ENCODE measurements around the gene FSCB. TPM values are rescaled to one million over a fixed set of nuclear protein-coding genes. Genes with fewer than 3 reads are reported as not detected.
"Not testable (repeated sequence)": the region's sequence is repeated elsewhere in the genome, so short reads cannot be mapped to it uniquely, and the experiment has no call there.

FSCB gene
- total and polyA plus RNA-seq, 8 donors: 0.18 TPM; not detected in 7

DNA sequence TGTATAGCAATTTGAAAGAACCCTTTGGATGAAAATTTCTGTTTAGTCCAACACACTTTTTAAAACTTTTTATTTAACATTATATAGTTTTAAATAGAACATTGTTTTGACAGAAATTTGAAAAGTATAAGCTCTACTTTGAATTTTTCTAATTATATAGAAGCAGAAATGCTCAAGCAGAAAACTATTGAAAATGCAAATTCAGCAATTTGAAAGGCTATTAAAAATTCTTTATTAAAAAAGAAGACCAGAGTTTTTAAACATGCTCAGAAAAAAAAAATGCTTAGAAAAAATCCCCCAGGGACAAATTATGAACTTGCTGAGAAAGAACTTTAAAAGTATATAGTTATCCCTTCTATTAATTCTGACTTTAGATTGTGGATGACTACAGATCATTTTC is 21.1 kb upstream of the FSCB start:
- H3K27ac ChIP-seq: no peak overlapping the region
- H3K27me3 ChIP-seq: no peaks in the 10 kb centered on the region
- DNase-seq: no peak
- intact Hi-C loops (cut with DNase I; ENCODE audit: low total_unique reads): no loop called here
- H3K9me3 ChIP-seq: no peaks in the 10 kb centered on the region
- no peaks in the 10 kb centered on the region for H3K36me3 ChIP-seq
- no peak overlapping the region for H3K4me3 ChIP-seq
- TF ChIP-seq POLR2AphosphoS5 (IDR thresholded peaks at IDR 0.05) (no peak), POLR2A (IDR thresholded peaks at IDR 0.05) (no peak), EP300 (IDR thresholded peaks at IDR 0.05) (no peak)
- TF ChIP-seq, protein P1, sequence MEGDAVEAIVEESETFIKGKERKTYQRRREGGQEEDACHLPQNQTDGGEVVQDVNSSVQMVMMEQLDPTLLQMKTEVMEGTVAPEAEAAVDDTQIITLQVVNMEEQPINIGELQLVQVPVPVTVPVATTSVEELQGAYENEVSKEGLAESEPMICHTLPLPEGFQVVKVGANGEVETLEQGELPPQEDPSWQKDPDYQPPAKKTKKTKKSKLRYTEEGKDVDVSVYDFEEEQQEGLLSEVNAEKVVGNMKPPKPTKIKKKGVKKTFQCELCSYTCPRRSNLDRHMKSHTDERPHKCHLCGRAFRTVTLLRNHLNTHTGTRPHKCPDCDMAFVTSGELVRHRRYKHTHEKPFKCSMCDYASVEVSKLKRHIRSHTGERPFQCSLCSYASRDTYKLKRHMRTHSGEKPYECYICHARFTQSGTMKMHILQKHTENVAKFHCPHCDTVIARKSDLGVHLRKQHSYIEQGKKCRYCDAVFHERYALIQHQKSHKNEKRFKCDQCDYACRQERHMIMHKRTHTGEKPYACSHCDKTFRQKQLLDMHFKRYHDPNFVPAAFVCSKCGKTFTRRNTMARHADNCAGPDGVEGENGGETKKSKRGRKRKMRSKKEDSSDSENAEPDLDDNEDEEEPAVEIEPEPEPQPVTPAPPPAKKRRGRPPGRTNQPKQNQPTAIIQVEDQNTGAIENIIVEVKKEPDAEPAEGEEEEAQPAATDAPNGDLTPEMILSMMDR (IDR thresholded peaks at IDR 0.05): no peak
- no peaks in the 10 kb centered on the region for H3K4me1 ChIP-seq

- no peaks in the 10 kb centered on the region for H3K4me1 ChIP-seq
- H3K27ac ChIP-seq: no peak overlapping the region
- 75 to 85% (median 82%) methylated on average over 3 of the region's 3 CpGs for WGBS, 5 donors
- no peaks in the 10 kb centered on the region for H3K27me3 ChIP-seq
- TF ChIP-seq, protein P1 (IDR thresholded peaks at IDR 0.05): no peak
- TF ChIP-seq POLR2A (IDR thresholded peaks at IDR 0.05): no peak
- no peak for TF ChIP-seq EP300 (IDR thresholded peaks at IDR 0.05)
- no peak for TF ChIP-seq POLR2AphosphoS5 (IDR thresholded peaks at IDR 0.05)
- H3K4me3 ChIP-seq: no peak overlapping the region
- intact Hi-C loops (cut with DNase I; ENCODE audit: low total_unique reads): no loop called here
- no peaks in the 10 kb centered on the region for H3K36me3 ChIP-seq
- DNase-seq: no peak
- H3K9me3 ChIP-seq: peaks cover 0 to 4% (median under 1%) of the 10 kb centered on the region in 4 donors
Measured at GRCh38 chr14:44525237-44525636, 18.2 kb upstream of the FSCB start.

DNA sequence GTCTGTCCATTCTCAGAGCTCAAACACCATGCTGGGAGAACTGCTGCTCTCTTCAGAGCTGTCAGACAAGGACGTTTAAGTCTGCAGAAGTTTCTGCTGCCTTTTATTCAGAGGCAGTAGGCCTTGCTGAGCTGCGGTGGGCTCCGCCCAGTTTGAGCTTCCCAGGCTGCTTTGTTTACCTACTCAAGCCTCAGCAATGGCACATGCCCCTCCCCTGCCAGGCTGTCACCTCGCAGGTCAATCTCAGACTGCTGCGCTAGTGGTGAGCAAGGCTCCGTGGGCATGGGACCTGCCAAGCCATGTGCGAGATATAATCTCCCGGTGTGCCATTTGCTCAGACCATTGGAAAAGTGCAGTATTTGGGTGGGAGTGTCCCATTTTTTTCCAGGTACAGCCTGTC is 8.6 kb upstream of the FSCB start:
- peak in 1 of 2 donors; percentile 19 for DNase-seq
- H3K9me3 ChIP-seq: peaks cover 3 to 23% (median 11%) of the 10 kb centered on the region in 4 donors

DNA sequence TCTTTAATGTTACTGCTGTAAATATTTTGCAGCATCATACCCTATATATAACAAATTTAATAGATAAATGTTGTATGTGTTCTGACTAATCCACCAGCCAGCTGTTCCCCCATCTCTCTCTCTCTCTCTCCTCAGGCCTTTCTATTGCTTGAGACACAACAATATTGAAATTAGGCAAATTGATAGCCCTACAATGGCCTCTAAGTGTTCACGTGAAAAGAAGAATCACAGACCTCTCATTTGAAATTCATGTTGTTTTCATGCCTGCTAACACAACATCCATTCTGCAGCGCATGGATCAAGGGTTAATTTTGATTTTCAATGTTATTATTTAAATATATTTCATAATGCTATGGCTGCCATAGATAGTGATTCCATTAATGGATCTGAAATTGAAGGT is 1.8 kb upstream of the FSCB start:
- no peak overlapping the region for H3K27ac ChIP-seq
- H3K36me3 ChIP-seq: no peaks in the 10 kb centered on the region
- 73 to 89% (median 83%) methylated on average over 2 of the region's 2 CpGs for WGBS, 5 donors
- intact Hi-C loops (cut with DNase I; ENCODE audit: low total_unique reads): no loop called here
- no peaks in the 10 kb centered on the region for H3K27me3 ChIP-seq
- H3K9me3 ChIP-seq: peaks cover 0 to 12% (median 4%) of the 10 kb centered on the region in 4 donors
- no peaks in the 10 kb centered on the region for H3K4me1 ChIP-seq
- no peak for TF ChIP-seq POLR2A (IDR thresholded peaks at IDR 0.05)
- no peak overlapping the region for H3K4me3 ChIP-seq
- no peak for DNase-seq

More for the DNA sequence above, 8.6 kb upstream of the FSCB start:
- H3K27me3 ChIP-seq; H3K4me3 ChIP-seq; H3K4me1 ChIP-seq; H3K27ac ChIP-seq; intact Hi-C loops (cut with DNase I; ENCODE audit: low total_unique reads); H3K36me3 ChIP-seq: not testable (repeated sequence)
- 39 to 65% (median 55%) methylated on average over 8 of the region's 8 CpGs; no CpG with 5 or more reads in 1 of the 5 donors for WGBS, 5 donors

- Histone ChIP-seq H3K9me3 (peaks cover 0 to 9% (median 3%) of the 10 kb centered on the region in 4 donors), H3K27ac (no peak overlapping the region), H3K4me1 (no peaks in the 10 kb centered on the region), H3K36me3 (no peaks in the 10 kb centered on the region), H3K4me3 (no peak overlapping the region), H3K27me3 (no peaks in the 10 kb centered on the region)
- intact Hi-C loops (cut with DNase I; ENCODE audit: low total_unique reads): no loop called here
- DNase-seq: no peak
- TF ChIP-seq EP300 (IDR thresholded peaks at IDR 0.05) (no peak), POLR2AphosphoS5 (IDR thresholded peaks at IDR 0.05) (no peak), POLR2A (IDR thresholded peaks at IDR 0.05) (no peak)
- TF ChIP-seq, protein P1 (IDR thresholded peaks at IDR 0.05): no peak
- WGBS, 5 donors: 53 to 66% (median 61%) methylated on average over 3 of the region's 3 CpGs
Measured at GRCh38 chr14:44505588-44505987, 1.5 kb downstream of the FSCB start.
